GM12801 (cell line): ENCODE results near the gene CAPN9.

Experiments used
- TF ChIP-seq, protein P1 (sequence below): IDR thresholded peaks from one replicate; pipeline ENCODE4 v1.5.1; 2011; ENCODE audit warnings: control low read depth; ENCODE audit not compliant: insufficient read length; ENCODE audit errors: extremely low read depth

CAPN9 gene

DNA sequence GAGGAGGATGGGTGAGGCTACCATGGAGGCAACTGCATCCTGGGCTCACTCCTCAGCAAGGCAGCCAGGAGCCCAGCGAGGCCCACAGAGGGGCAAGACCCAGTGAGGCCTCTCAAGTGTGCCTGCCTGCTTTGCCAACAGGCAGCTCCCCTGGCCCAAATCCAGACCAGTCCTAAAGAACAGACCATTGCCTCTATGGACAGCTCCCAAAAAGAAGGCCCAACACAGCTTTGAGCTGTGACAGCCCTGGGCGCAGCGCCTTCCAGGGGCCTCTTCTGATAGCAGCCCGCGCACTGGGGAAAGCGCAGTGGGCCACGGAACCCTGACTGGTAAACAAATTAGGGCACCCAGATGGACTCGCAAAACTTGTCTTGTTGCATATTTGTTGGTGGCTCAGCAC lies 95.6 kb downstream of the CAPN9 start:
- TF ChIP-seq, protein P1, sequence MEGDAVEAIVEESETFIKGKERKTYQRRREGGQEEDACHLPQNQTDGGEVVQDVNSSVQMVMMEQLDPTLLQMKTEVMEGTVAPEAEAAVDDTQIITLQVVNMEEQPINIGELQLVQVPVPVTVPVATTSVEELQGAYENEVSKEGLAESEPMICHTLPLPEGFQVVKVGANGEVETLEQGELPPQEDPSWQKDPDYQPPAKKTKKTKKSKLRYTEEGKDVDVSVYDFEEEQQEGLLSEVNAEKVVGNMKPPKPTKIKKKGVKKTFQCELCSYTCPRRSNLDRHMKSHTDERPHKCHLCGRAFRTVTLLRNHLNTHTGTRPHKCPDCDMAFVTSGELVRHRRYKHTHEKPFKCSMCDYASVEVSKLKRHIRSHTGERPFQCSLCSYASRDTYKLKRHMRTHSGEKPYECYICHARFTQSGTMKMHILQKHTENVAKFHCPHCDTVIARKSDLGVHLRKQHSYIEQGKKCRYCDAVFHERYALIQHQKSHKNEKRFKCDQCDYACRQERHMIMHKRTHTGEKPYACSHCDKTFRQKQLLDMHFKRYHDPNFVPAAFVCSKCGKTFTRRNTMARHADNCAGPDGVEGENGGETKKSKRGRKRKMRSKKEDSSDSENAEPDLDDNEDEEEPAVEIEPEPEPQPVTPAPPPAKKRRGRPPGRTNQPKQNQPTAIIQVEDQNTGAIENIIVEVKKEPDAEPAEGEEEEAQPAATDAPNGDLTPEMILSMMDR, result no peak

GRCh38 chr1:230843503-230844309 lies 96.5 kb downstream of the CAPN9 start:
- TF ChIP-seq, protein P1, result no peak

- TF ChIP-seq, protein P1, result no peak
These were observed 97.4 kb downstream of the CAPN9 start for GRCh38 chr1:230844561-230844960.

DNA sequence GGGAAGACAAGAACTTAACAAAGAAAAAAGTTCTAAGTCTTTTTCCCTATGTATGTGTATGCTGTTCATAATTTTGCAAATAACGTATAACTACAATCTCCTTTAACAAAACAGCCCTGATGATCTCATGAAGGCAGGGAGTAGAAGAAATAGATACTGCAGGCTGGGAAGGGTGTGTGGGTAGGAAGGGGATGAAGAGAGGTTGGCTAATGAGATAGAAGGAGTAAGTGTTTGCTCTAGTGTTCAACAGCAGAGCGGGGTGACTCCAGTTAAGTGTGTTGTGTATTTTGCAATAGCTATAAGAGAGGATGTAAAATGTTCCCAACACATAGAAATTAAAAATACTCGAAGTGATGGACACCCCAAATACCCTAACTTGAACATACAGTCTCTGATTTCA lies 101.0 kb downstream of the CAPN9 start:
- TF ChIP-seq, protein P1, result no peak

GRCh38 chr1:230849451-230850224 lies 102.5 kb downstream of the CAPN9 start:
- TF ChIP-seq, protein P1, result no peak

- TF ChIP-seq, protein P1, result no peak
These were observed 103.4 kb downstream of the CAPN9 start for GRCh38 chr1:230850547-230850946.

- TF ChIP-seq, protein P1, result no peak
These were observed 104.1 kb downstream of the CAPN9 start for GRCh38 chr1:230851291-230851691.
